GM18520 (cell line): Measurements from ENCODE around the gene CRYBG1.

Experiments used
- ATAC-seq: cut with Tn5 transposase; IDR thresholded peaks from one replicate; pipeline ENCODE4 v1.9.1; 2021; ENCODE audit not compliant: unreplicated experiment

The CRYBG1 gene

GRCh38 chr6:106520711-106521401 lies 160.3 kb downstream of the CRYBG1 start:
- ATAC-seq: peak; percentile 65

- no peak for ATAC-seq
Observed at GRCh38 chr6:106522562-106523250, 162.2 kb downstream of the CRYBG1 start.

- ATAC-seq: no peak
Observed at GRCh38 chr6:106525107-106525881, 164.8 kb downstream of the CRYBG1 start.

GRCh38 chr6:106525882-106526275 lies 165.4 kb downstream of the CRYBG1 start:
- no peak for ATAC-seq

- no peak for ATAC-seq
Observed at GRCh38 chr6:106527117-106527516, 166.6 kb downstream of the CRYBG1 start.

GRCh38 chr6:106527979-106528378 lies 167.5 kb downstream of the CRYBG1 start:
- no peak for ATAC-seq

GRCh38 chr6:106528521-106528920 lies 168.0 kb downstream of the CRYBG1 start:
- ATAC-seq: no peak

- ATAC-seq: no peak
Observed at GRCh38 chr6:106529438-106529837, 168.9 kb downstream of the CRYBG1 start.

- ATAC-seq: no peak
Observed at GRCh38 chr6:106530026-106530425, 169.5 kb downstream of the CRYBG1 start.

GRCh38 chr6:106530502-106530901 lies 170.0 kb downstream of the CRYBG1 start:
- no peak for ATAC-seq

- no peak for ATAC-seq
Observed at GRCh38 chr6:106533054-106533453, 172.5 kb downstream of the CRYBG1 start.

- ATAC-seq: no peak
Observed at GRCh38 chr6:106534004-106534403, 173.5 kb downstream of the CRYBG1 start.

- no peak for ATAC-seq
Observed at GRCh38 chr6:106534564-106534982, 174.1 kb downstream of the CRYBG1 start.

- ATAC-seq: no peak
Observed at GRCh38 chr6:106535012-106535411, 174.5 kb downstream of the CRYBG1 start.

GRCh38 chr6:106536357-106536756 lies 175.8 kb downstream of the CRYBG1 start:
- no peak for ATAC-seq

GRCh38 chr6:106536851-106537250 lies 176.3 kb downstream of the CRYBG1 start:
- no peak for ATAC-seq

GRCh38 chr6:106537662-106538061 lies 177.1 kb downstream of the CRYBG1 start:
- no peak for ATAC-seq

- no peak for ATAC-seq
Observed at GRCh38 chr6:106538145-106538544, 177.6 kb downstream of the CRYBG1 start.

GRCh38 chr6:106539936-106540335 lies 179.4 kb downstream of the CRYBG1 start:
- no peak for ATAC-seq

GRCh38 chr6:106540432-106540831 lies 179.9 kb downstream of the CRYBG1 start:
- ATAC-seq: no peak

- no peak for ATAC-seq
Observed at GRCh38 chr6:106540907-106541306, 180.4 kb downstream of the CRYBG1 start.

- ATAC-seq: no peak
Observed at GRCh38 chr6:106546261-106546690, 185.8 kb downstream of the CRYBG1 start.
